H9 (cell line): Measurements from ENCODE around the gene KATNB1. TPM values are rescaled to one million over a fixed set of nuclear protein-coding genes. Genes with fewer than 3 reads are reported as not detected.

ENCODE experiments used
- DNase-seq: peaks from one replicate; pipeline ENCODE4 v3.0.0-alpha.2; 2017
- H2AFZ ChIP-seq: one replicate; pipeline ENCODE4 v1.6.1; 2013; ENCODE audit warnings: mild to moderate bottlenecking, low read length, control low read depth, moderate library complexity
- H2AK5ac ChIP-seq: 2 replicates; pipeline ENCODE4 v1.6.1; 2013; ENCODE audit warnings: low read length, control low read depth, mixed read lengths; ENCODE audit not compliant: insufficient read length
- H2BK120ac ChIP-seq: one replicate; pipeline ENCODE4 v1.6.1; 2013; ENCODE audit warnings: low read depth, mild to moderate bottlenecking, low read length, control low read depth, inconsistent platforms; ENCODE audit not compliant: poor library complexity, severe bottlenecking
- H2BK12ac ChIP-seq: 2 replicates; pipeline ENCODE4 v1.6.1; 2013; ENCODE audit warnings: low read length, control low read depth, mixed read lengths, low read depth; ENCODE audit not compliant: insufficient read length
- H2BK15ac ChIP-seq: 2 replicates; pipeline ENCODE4 v1.6.1; 2013; ENCODE audit warnings: low read depth, low read length, control low read depth
- H2BK20ac ChIP-seq: one replicate; pipeline ENCODE4 v1.6.1; 2013; ENCODE audit warnings: low read depth, mild to moderate bottlenecking, low read length, control low read depth, inconsistent platforms; ENCODE audit not compliant: poor library complexity, severe bottlenecking
- H2BK5ac ChIP-seq: 2 replicates; pipeline ENCODE4 v1.6.1; 2013; ENCODE audit warnings: low read length, control low read depth, mixed read lengths; ENCODE audit not compliant: insufficient read length
- H3K14ac ChIP-seq: 2 replicates; pipeline ENCODE4 v1.6.1; 2013; ENCODE audit warnings: low read length, control low read depth; ENCODE audit not compliant: insufficient read depth
- H3K18ac ChIP-seq: 2 replicates; pipeline ENCODE4 v1.6.1; 2013; ENCODE audit warnings: low read depth, mild to moderate bottlenecking, mixed read lengths, low read length, control low read depth; ENCODE audit not compliant: insufficient read length
- H3K23ac ChIP-seq: 2 replicates; pipeline ENCODE4 v1.6.1; 2013; ENCODE audit warnings: low read length, control low read depth, mixed read lengths, low read depth; ENCODE audit not compliant: insufficient read length
- H3K23me2 ChIP-seq: 2 replicates; pipeline ENCODE4 v1.6.1; 2013; ENCODE audit warnings: low read depth, mild to moderate bottlenecking, mixed read lengths, low read length, control low read depth; ENCODE audit not compliant: insufficient read length, poor library complexity, severe bottlenecking
- H3K27ac ChIP-seq: 2 replicates; pipeline ENCODE4 v1.5.1; 2013; ENCODE audit warnings: low read length, control low read depth, mixed read lengths, low read depth; ENCODE audit not compliant: insufficient read length
- H3K27me3 ChIP-seq: 2 replicates; pipeline ENCODE4 v1.6.1; 2013; ENCODE audit warnings: low read length, control low read depth, inconsistent platforms; ENCODE audit not compliant: insufficient read depth
- H3K4ac ChIP-seq: 2 replicates; pipeline ENCODE4 v1.6.1; 2013; ENCODE audit warnings: low read depth, mild to moderate bottlenecking, control low read depth, inconsistent platforms, low read length, moderate library complexity
- H3K4me1 ChIP-seq: 2 replicates; pipeline ENCODE4 v1.6.1; 2013; ENCODE audit warnings: low read length, control low read depth, inconsistent platforms; ENCODE audit not compliant: insufficient read depth
- H3K4me2 ChIP-seq: 2 replicates; pipeline ENCODE4 v1.6.1; 2013; ENCODE audit warnings: low read length, control low read depth, mixed read lengths; ENCODE audit not compliant: insufficient read length, insufficient read depth
- H3K56ac ChIP-seq: 2 replicates; pipeline ENCODE4 v1.6.1; 2013; ENCODE audit warnings: low read depth, mild to moderate bottlenecking, mixed read lengths, low read length, control low read depth; ENCODE audit not compliant: insufficient read length
- H3K79me1 ChIP-seq: 2 replicates; pipeline ENCODE4 v1.6.1; 2013; ENCODE audit warnings: low read depth, mild to moderate bottlenecking, moderate library complexity, low read length, control low read depth, inconsistent platforms; ENCODE audit not compliant: insufficient read depth, poor library complexity, severe bottlenecking
- H3K79me2 ChIP-seq: 2 replicates; pipeline ENCODE4 v1.6.1; 2013; ENCODE audit warnings: low read length, control low read depth, inconsistent platforms; ENCODE audit not compliant: insufficient read depth
- H3K9ac ChIP-seq: 2 replicates; pipeline ENCODE4 v1.6.1; 2013; ENCODE audit warnings: low read length, control low read depth, mixed read lengths; ENCODE audit not compliant: insufficient read length; ENCODE audit errors: extremely low read depth
- H3K9me3 ChIP-seq: one replicate; pipeline ENCODE4 v1.6.1; 2013; ENCODE audit warnings: low read depth, low read length, inconsistent platforms; ENCODE audit not compliant: control insufficient read depth
- H3T11ph ChIP-seq: one replicate; pipeline ENCODE4 v1.6.1; 2013; ENCODE audit warnings: mild to moderate bottlenecking, low read length, control low read depth, inconsistent platforms
- H4K20me1 ChIP-seq: one replicate; pipeline ENCODE4 v1.6.1; 2013; ENCODE audit not compliant: control insufficient read depth, insufficient read length, insufficient read depth
- H4K5ac ChIP-seq: 2 replicates; pipeline ENCODE4 v1.6.1; 2013; ENCODE audit warnings: low read depth, mild to moderate bottlenecking, mixed read lengths, low read length, control low read depth; ENCODE audit not compliant: insufficient read length
- H4K8ac ChIP-seq: replicated peaks from 2 replicates; pipeline ENCODE4 v1.6.1; 2013; ENCODE audit warnings: low read length, control low read depth, mixed read lengths, low read depth; ENCODE audit not compliant: insufficient read length
- H4K91ac ChIP-seq: 2 replicates; pipeline ENCODE4 v1.6.1; 2013; ENCODE audit warnings: low read depth, mild to moderate bottlenecking, moderate library complexity, mixed read lengths, low read length, control low read depth; ENCODE audit not compliant: insufficient read length
- H3K27ac Mint-ChIP-seq, 3 experiments: 2 replicates in 2 of 3; 3 replicates in 1 of 3; pipeline ENCODE4 v1.8.0; 2020 to 2021; ENCODE audit warnings: mixed read lengths in 3 of 3, mild to moderate bottlenecking in 1 of 3, moderate library complexity in 1 of 3
- H3K27me3 Mint-ChIP-seq: 2 replicates; pipeline ENCODE4 v1.8.0; 2021; ENCODE audit warnings: low read depth, mild to moderate bottlenecking, moderate library complexity, mixed read lengths
- H3K36me3 Mint-ChIP-seq, 3 experiments: 2 replicates in 2 of 3; 3 replicates in 1 of 3; pipeline ENCODE4 v1.8.0; 2020 to 2021; ENCODE audit warnings: low read depth in 3 of 3, mixed read lengths in 3 of 3; ENCODE audit not compliant: insufficient read depth in 1 of 3
- H3K4me1 Mint-ChIP-seq, 2 experiments: 2 replicates each; pipeline ENCODE4 v1.8.0; 2020; ENCODE audit warnings: mixed read lengths in 2 of 2
- H3K4me3 Mint-ChIP-seq, 2 experiments: 2 replicates in 1 of 2; 3 replicates in 1 of 2; pipeline ENCODE4 v1.8.0; 2020 to 2021; ENCODE audit warnings: mild to moderate bottlenecking in 2 of 2, mixed read lengths in 2 of 2, moderate library complexity in 1 of 2
- H3K9me3 Mint-ChIP-seq, 2 experiments: 2 replicates in 1 of 2; 3 replicates in 1 of 2; pipeline ENCODE4 v1.8.0; 2020; ENCODE audit warnings: mild to moderate bottlenecking in 2 of 2, mixed read lengths in 2 of 2, moderate library complexity in 1 of 2
- WGBS: extraction: QIAGEN DNeasy Blood & Tissue Kit; methylation state at CpG from one replicate; pipeline ENCODE4 v1.1.7; 2013; ENCODE audit warnings: missing lambda C conversion rate, low lambda C conversion rate, mixed read lengths; ENCODE audit not compliant: insufficient read length; ENCODE audit errors: extremely low coverage; 5-methylcytosine and 5-hydroxymethylcytosine counted together
- total RNA-seq: library from RNA; stranded (reverse); gene quantifications from 2 replicates; pipeline ENCODE4 v1.2.1, GENCODE V29; 2021
- TF ChIP-seq, protein P1 (sequence below): fragments of 200-600 bp; sonication (generic); conservative IDR thresholded peaks from 3 replicates; pipeline ENCODE4 v1.8.0; 2021; ENCODE audit warnings: antibody characterized with exemption, mild to moderate bottlenecking

KATNB1 gene
- total RNA-seq, 1 experiment from 2014 or later, result 29.9 TPM

DNA sequence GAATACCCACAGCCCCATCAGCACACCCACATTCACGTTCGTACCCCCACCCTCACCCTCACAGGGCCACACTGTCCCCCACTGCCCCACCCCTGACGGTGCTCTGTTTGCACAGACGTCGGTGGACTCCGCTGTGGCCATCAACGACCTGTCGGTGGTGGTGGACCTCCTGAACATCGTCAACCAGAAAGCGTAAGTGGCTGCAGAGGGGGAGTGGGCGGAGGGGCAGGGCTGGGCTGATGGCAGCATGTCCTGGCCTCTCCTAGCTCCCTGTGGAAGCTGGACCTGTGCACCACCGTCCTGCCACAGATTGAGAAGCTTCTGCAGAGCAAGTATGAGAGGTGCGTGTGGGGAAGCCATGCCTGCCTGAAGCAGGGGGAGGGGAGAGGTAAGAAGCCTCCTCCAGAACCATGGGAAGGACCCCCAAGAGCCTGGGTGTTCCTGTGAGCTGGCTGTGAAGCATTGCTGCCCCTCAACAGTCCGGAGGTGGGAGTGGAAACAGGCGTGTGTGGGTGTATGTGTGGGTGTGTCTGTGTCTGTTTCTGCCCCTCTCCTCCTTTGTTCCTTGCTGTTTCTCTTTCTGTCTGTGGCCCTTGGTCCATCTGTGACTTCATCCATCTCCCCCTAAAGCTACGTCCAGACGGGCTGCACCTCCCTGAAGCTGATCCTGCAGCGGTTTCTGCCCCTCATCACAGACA is 20.3 kb downstream of the KATNB1 start:
- Histone ChIP-seq H4K5ac (no peak overlapping the region), H3K23me2 (no peaks in the 10 kb centered on the region), H4K91ac (no peak overlapping the region), H3K79me2 (no peaks in the 10 kb centered on the region), H3K4ac (no peak overlapping the region), H3K18ac (no peak overlapping the region), H2BK12ac (no peak overlapping the region), H3K79me1 (no peaks in the 10 kb centered on the region), H2AK5ac (no peak overlapping the region), H2AFZ (no peak overlapping the region), H4K20me1 (no peaks in the 10 kb centered on the region), H3T11ph (no peak overlapping the region), H4K8ac (no peak overlapping the region), H3K4me1 (no peaks in the 10 kb centered on the region; the same call in 1 of the 2 replicates), H3K56ac (no peak overlapping the region), H2BK15ac (no peak overlapping the region), H3K27me3 (no peaks in the 10 kb centered on the region), H3K4me2 (no peak overlapping the region), H2BK5ac (no peak overlapping the region), H2BK20ac (no peak overlapping the region), H3K23ac (no peak overlapping the region), H3K27ac (no peak overlapping the region), H3K14ac (no peak overlapping the region), H2BK120ac (no peak overlapping the region), H3K9ac (no peak overlapping the region), H3K9me3 (no peaks in the 10 kb centered on the region)
- peaks cover 4 to 33% (median 25%) of the 10 kb centered on the region in 3 experiments; a peak in 6 of 7 replicates for H3K36me3 Mint-ChIP-seq
- TF ChIP-seq, protein P1, sequence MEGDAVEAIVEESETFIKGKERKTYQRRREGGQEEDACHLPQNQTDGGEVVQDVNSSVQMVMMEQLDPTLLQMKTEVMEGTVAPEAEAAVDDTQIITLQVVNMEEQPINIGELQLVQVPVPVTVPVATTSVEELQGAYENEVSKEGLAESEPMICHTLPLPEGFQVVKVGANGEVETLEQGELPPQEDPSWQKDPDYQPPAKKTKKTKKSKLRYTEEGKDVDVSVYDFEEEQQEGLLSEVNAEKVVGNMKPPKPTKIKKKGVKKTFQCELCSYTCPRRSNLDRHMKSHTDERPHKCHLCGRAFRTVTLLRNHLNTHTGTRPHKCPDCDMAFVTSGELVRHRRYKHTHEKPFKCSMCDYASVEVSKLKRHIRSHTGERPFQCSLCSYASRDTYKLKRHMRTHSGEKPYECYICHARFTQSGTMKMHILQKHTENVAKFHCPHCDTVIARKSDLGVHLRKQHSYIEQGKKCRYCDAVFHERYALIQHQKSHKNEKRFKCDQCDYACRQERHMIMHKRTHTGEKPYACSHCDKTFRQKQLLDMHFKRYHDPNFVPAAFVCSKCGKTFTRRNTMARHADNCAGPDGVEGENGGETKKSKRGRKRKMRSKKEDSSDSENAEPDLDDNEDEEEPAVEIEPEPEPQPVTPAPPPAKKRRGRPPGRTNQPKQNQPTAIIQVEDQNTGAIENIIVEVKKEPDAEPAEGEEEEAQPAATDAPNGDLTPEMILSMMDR, result no peak
- H3K27me3 Mint-ChIP-seq, result no peaks in the 10 kb centered on the region
- H3K4me3 Mint-ChIP-seq, result no peak overlapping the region
- no peaks in the 10 kb centered on the region for H3K9me3 Mint-ChIP-seq
- peak; percentile 22 for DNase-seq
- H3K4me1 Mint-ChIP-seq, result peaks cover 6 to 9% of the 10 kb centered on the region in 2 experiments
- H3K27ac Mint-ChIP-seq, result peak overlapping the region in 2 of 3 experiments; percentile 20 to 92; a peak in 1 of 7 replicates
- WGBS, result no CpG with 5 or more reads among the region's 18 CpGs
